C4-2B (cell line): ENCODE data around the gene HMG20A.

Experiments
- CTCF ChIP-seq: fragments of 450-650 bp; conservative IDR thresholded peaks from 2 replicates; pipeline ENCODE4 v1.5.1; 2017; ENCODE audit warnings: mild to moderate bottlenecking
- ZFX ChIP-seq: fragments of 450-650 bp; IDR thresholded peaks from 2 replicates; pipeline ENCODE4 v1.6.1; 2017

- TF ChIP-seq CTCF, result no peak
- TF ChIP-seq ZFX, result no peak
These were observed 84.9 kb downstream of the HMG20A start for GRCh38 chr15:77505556-77505955.
